OCI-LY1 (cell line): Measurements from ENCODE around the gene PHLDB2.

Experiments
- CTCF ChIP-seq: fragments of 200-600 bp; sonication (generic), shearing (Covaris generic); IDR thresholded peaks from 2 replicates; pipeline ENCODE4 v1.5.1; 2017; ENCODE audit warnings: mild to moderate bottlenecking, antibody characterized with exemption, low read length, moderate library complexity, mixed read lengths
- EZH2 ChIP-seq: fragments of 200-600 bp; sonication (generic), shearing (Covaris generic); IDR thresholded peaks from 2 replicates; pipeline ENCODE4 v1.8.0; 2017; ENCODE audit warnings: borderline replicate concordance, mixed run types, mild to moderate bottlenecking, antibody characterized with exemption, low read length, moderate library complexity, mixed read lengths

DNA sequence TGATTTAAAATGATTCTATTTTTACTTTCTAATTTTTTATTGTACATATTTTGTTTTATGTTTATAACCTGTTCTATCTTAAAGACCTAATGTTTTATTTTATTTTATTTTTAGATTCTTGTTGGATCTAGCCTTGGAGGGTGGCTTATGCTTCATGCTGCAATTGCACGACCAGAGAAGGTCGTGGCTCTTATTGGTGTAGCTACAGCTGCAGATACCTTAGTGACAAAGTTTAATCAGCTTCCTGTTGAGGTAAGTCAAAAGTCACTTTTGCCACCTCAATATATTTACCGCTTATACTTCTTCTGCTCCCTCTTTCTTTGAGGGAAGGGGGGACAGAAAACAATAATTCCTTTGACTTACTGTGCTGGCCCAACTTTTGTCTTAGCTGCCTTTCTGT is 127.7 kb downstream of the PHLDB2 start:
- TF ChIP-seq CTCF (no peak), EZH2 (no peak)
